Common myeloid progenitor, CD34-positive (primary cell): ENCODE results near the gene MEIS1.
A peak's percentile ranks its signal among the peaks of the same experiment; 100 is the strongest.

Experiments
- CTCF ChIA-PET: fragments of 350-600 bp; sonication (Branson Sonifier 250); formaldehyde crosslinking; loops from one replicate; lab custom pipeline; 2021; ENCODE audit warnings: antibody characterized with exemption; lab: Charles Lee
- POLR2A ChIA-PET: fragments of 350-600 bp; sonication (Branson Sonifier 250); formaldehyde crosslinking; loops from one replicate; lab custom pipeline; 2021; ENCODE audit warnings: antibody characterized with exemption; lab: Charles Lee
- DNase-seq, 3 donors: peaks; one replicate each; pipeline versions ENCODE4 v3.0.0 to v3.0.0-alpha.2; 2013
- H3K27ac ChIP-seq, 2 experiments: 1 replicate in 1 of 2; 2 replicates in 1 of 2; pipeline ENCODE4 v1.7.0; 2013; ENCODE audit warnings: inconsistent platforms in 2 of 2, low read length in 2 of 2, mild to moderate bottlenecking in 2 of 2, low read depth in 1 of 2, moderate library complexity in 1 of 2; ENCODE audit not compliant: severe bottlenecking in 2 of 2, insufficient read depth in 1 of 2, poor library complexity in 1 of 2
- H3K27me3 ChIP-seq, 5 experiments: replicated peaks in 2 of 5; 1 replicate in 3 of 5; 2 replicates in 2 of 5; pipeline versions ENCODE4 v1.6.1 to v1.7.0; 2013; ENCODE audit warnings: low read length in 4 of 5, mild to moderate bottlenecking in 2 of 5, moderate library complexity in 2 of 5, inconsistent platforms in 1 of 5; ENCODE audit not compliant: insufficient read depth in 5 of 5, control insufficient read depth in 4 of 5
- H3K36me3 ChIP-seq, 4 experiments: 1 replicate in 2 of 4; 2 replicates in 2 of 4; pipeline versions ENCODE4 v1.6.1 to v1.7.0; 2013; ENCODE audit warnings: low read length in 3 of 4, control low read depth in 1 of 4, mild to moderate bottlenecking in 1 of 4; ENCODE audit not compliant: control insufficient read depth in 4 of 4, insufficient read depth in 4 of 4
- H3K4me1 ChIP-seq, 4 experiments: 1 replicate in 3 of 4; 2 replicates in 1 of 4; pipeline versions ENCODE4 v1.6.1 to v1.7.1; 2013; ENCODE audit warnings: low read length in 3 of 4, mild to moderate bottlenecking in 3 of 4, control low read depth in 1 of 4, inconsistent platforms in 1 of 4, moderate library complexity in 1 of 4; ENCODE audit not compliant: control insufficient read depth in 4 of 4, insufficient read depth in 4 of 4; ENCODE audit errors: control extremely low read depth in 1 of 4
- H3K4me3 ChIP-seq, 7 experiments: 1 replicate in 4 of 7; 2 replicates in 3 of 7; pipeline versions ENCODE4 v1.5.1 to v1.7.0; 2013; ENCODE audit warnings: mild to moderate bottlenecking in 7 of 7, low read length in 6 of 7, moderate library complexity in 6 of 7, inconsistent platforms in 2 of 7, low read depth in 2 of 7, control low read depth in 1 of 7; ENCODE audit not compliant: insufficient read depth in 4 of 7, control insufficient read depth in 1 of 7; ENCODE audit errors: extremely low read depth in 1 of 7
- H3K9me3 ChIP-seq, 5 experiments: 1 replicate in 4 of 5; 2 replicates in 1 of 5; pipeline versions ENCODE4 v1.6.1 to v1.7.1; 2013; ENCODE audit warnings: low read length in 4 of 5, mild to moderate bottlenecking in 2 of 5, inconsistent platforms in 1 of 5, low read depth in 1 of 5, moderate library complexity in 1 of 5; ENCODE audit not compliant: control insufficient read depth in 4 of 5, insufficient read depth in 2 of 5; ENCODE audit errors: control extremely low read depth in 1 of 5
- WGBS: methylation state at CpG from one replicate; pipeline ENCODE4 v1.1.5; 2013; ENCODE audit not compliant: insufficient coverage; 5-methylcytosine and 5-hydroxymethylcytosine counted together

MEIS1 gene

DNA sequence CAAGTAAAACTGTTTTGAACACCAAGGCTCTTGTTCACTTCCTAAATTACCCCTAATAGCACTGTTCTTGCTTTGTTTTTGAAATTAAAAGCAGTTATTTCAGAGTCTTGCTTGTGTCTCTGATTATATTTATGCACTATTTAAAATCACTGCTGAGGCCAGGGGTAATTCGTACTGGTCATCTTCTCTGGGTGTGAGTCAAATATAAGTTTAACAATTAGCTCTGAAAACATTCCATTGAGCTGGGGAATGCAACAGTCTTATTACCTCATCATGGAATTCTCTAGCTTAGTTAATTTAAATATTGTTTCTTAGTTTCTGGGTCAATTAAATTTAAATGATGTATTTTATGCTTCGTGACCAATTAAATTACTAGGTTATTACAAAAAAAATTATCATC, 135.0 kb downstream of the MEIS1 start:
- no peak overlapping the region for H3K4me3 ChIP-seq
- H3K27ac ChIP-seq: peak overlapping the region in 1 of 2 experiments; percentile 84
- ChIA-PET POLR2A (interaction anchor here (0.7 to 1.4 kb wide), 3 partner anchors 14 to 135 kb away, joined by 3 to 5 read pairs (median 4); partner anchors contain the start of gene MEIS1), CTCF (interaction anchor here (0.6 to 15.0 kb wide), 12 partner anchors 10 to 141 kb away, joined by 3 to 185 read pairs (median 4); partner anchors contain the start of gene MEIS1)
- H3K27me3 ChIP-seq: no peaks in the 10 kb centered on the region
- peaks cover 5 to 34% (median 20%) of the 10 kb centered on the region in 4 experiments for H3K36me3 ChIP-seq
- DNase-seq: no peak
- no CpG with 5 or more reads among the region's 2 CpGs for WGBS
- peaks cover 19 to 72% (median 48%) of the 10 kb centered on the region in 4 experiments for H3K4me1 ChIP-seq
- H3K9me3 ChIP-seq: no peaks in the 10 kb centered on the region

DNA sequence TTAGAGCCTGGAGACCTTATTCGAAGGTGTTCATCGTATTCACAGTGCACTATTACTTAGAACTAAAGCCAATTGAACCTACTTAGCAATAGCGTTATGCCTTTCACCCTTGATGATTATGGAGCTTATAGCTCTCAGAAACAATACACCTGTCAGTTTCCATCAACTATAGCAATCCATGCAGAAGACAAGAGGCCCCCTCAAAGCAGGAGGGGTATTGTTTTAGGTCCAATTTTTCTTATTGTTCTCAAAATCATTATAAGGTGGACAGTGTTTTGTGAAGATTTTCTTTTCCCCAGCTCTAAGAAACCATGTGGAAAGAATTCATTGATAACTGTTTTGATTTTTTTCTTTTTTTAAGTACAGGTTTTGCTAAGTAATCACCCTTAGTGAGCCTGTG, 135.5 kb downstream of the MEIS1 start:
- H3K27ac ChIP-seq: peak overlapping the region in 1 of 2 experiments; percentile 84
- H3K4me3 ChIP-seq: no peak overlapping the region
- ChIA-PET POLR2A (no interaction called here), CTCF (interaction anchor here (0.6 to 15.0 kb wide), 7 partner anchors 70 to 142 kb away, joined by 3 to 185 read pairs (median 3); partner anchors contain the start of gene MEIS1)
- DNase-seq: no peak
- WGBS: 95% methylated on average over 3 of the region's 3 CpGs
- peaks cover 19 to 73% (median 50%) of the 10 kb centered on the region in 4 experiments for H3K4me1 ChIP-seq
- no peaks in the 10 kb centered on the region for H3K9me3 ChIP-seq
- H3K27me3 ChIP-seq: no peaks in the 10 kb centered on the region
- peaks cover 4 to 34% (median 19%) of the 10 kb centered on the region in 4 experiments for H3K36me3 ChIP-seq

DNA sequence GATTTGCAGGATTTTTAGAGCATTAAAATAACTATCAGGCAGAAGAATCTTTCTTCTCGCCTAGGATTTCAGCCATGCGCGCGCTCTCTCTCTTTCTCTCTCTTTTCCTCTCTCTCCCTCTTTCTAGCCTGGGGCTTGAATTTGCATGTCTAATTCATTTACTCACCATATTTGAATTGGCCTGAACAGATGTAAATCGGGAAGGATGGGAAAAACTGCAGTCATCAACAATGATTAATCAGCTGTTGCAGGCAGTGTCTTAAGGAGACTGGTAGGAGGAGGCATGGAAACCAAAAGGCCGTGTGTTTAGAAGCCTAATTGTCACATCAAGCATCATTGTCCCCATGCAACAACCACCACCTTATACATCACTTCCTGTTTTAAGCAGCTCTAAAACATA, 137.0 kb downstream of the MEIS1 start:
- ChIA-PET POLR2A (no interaction called here), CTCF (interaction anchor here (0.7 to 15.0 kb wide), 7 partner anchors 13 to 143 kb away, joined by 3 to 185 read pairs (median 4); partner anchors contain the start of gene MEIS1)
- WGBS: 96% methylated on average over 4 of the region's 6 CpGs
- no peak overlapping the region for H3K4me3 ChIP-seq
- peaks cover 0 to 4% (median 0%) of the 10 kb centered on the region in 5 experiments for H3K27me3 ChIP-seq
- no peaks in the 10 kb centered on the region for H3K9me3 ChIP-seq
- peaks cover 19 to 74% (median 62%) of the 10 kb centered on the region in 4 experiments for H3K4me1 ChIP-seq
- peaks cover 4 to 34% (median 19%) of the 10 kb centered on the region in 4 experiments for H3K36me3 ChIP-seq
- H3K27ac ChIP-seq: no peak overlapping the region
- DNase-seq: peak in 2 of 3 donors; percentile 73 to 82

DNA sequence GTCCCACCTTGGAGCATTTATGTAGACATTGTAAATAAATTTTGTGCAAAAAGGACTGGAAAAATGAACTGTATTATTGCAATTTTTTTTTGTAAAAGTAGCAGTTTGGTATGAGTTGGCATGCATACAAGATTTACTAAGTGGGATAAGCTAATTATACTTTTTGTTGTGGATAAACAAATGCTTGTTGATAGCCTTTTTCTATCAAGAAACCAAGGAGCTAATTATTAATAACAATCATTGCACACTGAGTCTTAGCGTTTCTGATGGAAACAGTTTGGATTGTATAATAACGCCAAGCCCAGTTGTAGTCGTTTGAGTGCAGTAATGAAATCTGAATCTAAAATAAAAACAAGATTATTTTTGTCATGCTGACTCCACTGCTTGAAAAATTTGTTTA, 137.5 kb downstream of the MEIS1 start:
- Histone ChIP-seq H3K27me3 (peaks cover 0 to 5% (median 0%) of the 10 kb centered on the region in 5 experiments), H3K27ac (no peak overlapping the region), H3K36me3 (peaks cover 4 to 33% (median 17%) of the 10 kb centered on the region in 4 experiments), H3K4me3 (no peak overlapping the region), H3K4me1 (peaks cover 19 to 72% (median 61%) of the 10 kb centered on the region in 4 experiments), H3K9me3 (no peaks in the 10 kb centered on the region)
- ChIA-PET CTCF (interaction anchor here (0.7 to 15.0 kb wide), 6 partner anchors 14 to 144 kb away, joined by 3 to 185 read pairs (median 4); partner anchors contain the start of gene MEIS1), POLR2A (no interaction called here)
- DNase-seq: no peak
- no CpG with 5 or more reads among the region's 3 CpGs for WGBS

DNA sequence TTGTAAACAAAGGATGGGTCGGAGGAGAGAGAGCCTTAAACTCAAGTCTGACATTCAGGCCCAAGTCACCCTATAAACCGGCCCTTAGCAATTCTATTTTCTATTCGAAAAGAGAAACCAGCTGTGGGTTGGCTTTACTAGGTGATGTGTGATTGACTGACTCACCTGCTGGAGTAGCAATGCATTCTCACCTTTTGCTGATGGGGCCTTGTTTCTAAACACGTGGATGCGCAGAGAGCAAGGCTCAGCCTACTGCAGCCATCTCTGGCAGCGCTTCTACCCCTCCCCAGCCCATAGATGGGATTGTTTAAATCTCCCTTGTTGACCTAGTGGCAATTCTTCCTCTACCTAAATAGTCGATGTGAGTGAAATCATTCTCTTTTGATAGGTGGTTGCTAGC, 138.5 kb downstream of the MEIS1 start:
- no peak for DNase-seq
- ChIA-PET POLR2A (interaction anchor here (1.2 kb wide), 1 partner anchor 46 kb away, joined by 6 read pairs; no protein-coding TSS in a partner anchor), CTCF (interaction anchor here (1.0 to 15.0 kb wide), 5 partner anchors 20 to 145 kb away, joined by 3 to 185 read pairs (median 5); partner anchors contain the start of gene MEIS1)
- H3K36me3 ChIP-seq: peaks cover 4 to 29% (median 14%) of the 10 kb centered on the region in 4 experiments
- H3K4me1 ChIP-seq: peaks cover 11 to 72% (median 65%) of the 10 kb centered on the region in 4 experiments
- peak overlapping the region in 3 of 7 experiments; percentile 50 to 68 (median 68) for H3K4me3 ChIP-seq
- no CpG with 5 or more reads among the region's 7 CpGs for WGBS
- peaks cover 0 to 12% (median 0%) of the 10 kb centered on the region in 5 experiments for H3K27me3 ChIP-seq
- peak overlapping the region; percentile 88 to 97 for H3K27ac ChIP-seq
- no peaks in the 10 kb centered on the region for H3K9me3 ChIP-seq

DNA sequence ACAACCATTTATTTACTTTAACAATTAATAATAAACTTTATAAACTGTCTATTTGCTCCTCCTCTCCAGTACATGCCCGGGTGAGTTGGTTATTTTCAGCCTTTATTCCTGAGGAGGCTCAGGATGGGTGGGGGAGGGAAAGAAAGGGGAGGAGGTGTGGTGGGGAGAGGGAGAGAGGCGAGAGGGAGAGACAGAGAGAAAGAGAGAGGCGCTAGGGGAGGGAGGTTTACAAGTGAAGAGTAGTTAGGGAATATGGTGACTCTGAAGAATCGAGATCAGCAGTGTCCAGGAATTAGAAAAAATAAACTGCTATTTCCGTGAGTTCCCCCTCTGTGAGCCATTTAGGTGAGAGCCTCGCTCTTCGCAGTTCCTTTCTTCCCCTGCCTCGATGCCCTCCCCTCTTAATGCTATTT, 138.9 kb downstream of the MEIS1 start:
- Histone ChIP-seq H3K27me3 (peaks cover 0 to 16% (median 0%) of the 10 kb centered on the region in 5 experiments), H3K4me3 (peak overlapping the region in 5 of 7 experiments; percentile 17 to 68 (median 50)), H3K36me3 (peaks cover 2 to 25% (median 12%) of the 10 kb centered on the region in 4 experiments), H3K27ac (peak overlapping the region; percentile 88 to 97), H3K4me1 (peaks cover 7 to 72% (median 63%) of the 10 kb centered on the region in 4 experiments), H3K9me3 (no peaks in the 10 kb centered on the region)
- DNase-seq: no peak
- WGBS: 3% methylated on average over 5 of the region's 8 CpGs
- POLR2A ChIA-PET: interaction anchor here (1.2 kb wide), 1 partner anchor 46 kb away, joined by 6 read pairs; no protein-coding TSS in a partner anchor
- CTCF ChIA-PET: interaction anchor here (1.3 to 15.0 kb wide), 4 partner anchors 18 to 137 kb away, joined by 3 to 185 read pairs (median 31); partner anchors contain the start of gene MEIS1
